ENCODE data around the gene AOAH.
"Not testable (repeated sequence)": the region's sequence is repeated elsewhere in the genome, so short reads cannot be mapped to it uniquely, and the experiment has no call there.

Gene AOAH

DNA sequence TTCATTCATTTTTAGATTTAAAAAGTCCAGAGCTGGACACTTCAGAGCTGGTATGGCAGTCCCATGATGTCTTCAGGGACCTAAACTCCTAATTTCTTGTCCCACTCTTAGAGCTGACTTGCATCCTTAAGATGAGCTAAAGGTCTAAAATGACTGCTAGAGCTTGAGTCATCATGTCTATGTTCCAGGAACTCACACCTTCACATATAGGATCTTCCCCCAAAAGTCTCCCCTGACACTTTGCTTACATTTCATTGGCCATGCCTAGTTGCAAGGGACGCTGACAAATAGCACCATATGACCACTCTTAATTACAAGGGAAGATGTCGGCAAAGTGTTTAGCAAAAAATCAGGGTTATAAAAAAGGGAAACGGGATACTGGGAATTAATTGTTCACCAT, 10.4 kb upstream of the AOAH start:
- Histone ChIP-seq H3K27me3 (ENCODE audit: control insufficient read depth, insufficient read depth, low read length) (no peaks in the 10 kb centered on the region), H3K27ac (ENCODE audit: low read length) (no peak overlapping the region), H3K4me1 (ENCODE audit: control insufficient read depth, low read depth, low read length) (no peaks in the 10 kb centered on the region), H3K36me3 (ENCODE audit: control insufficient read depth, low read depth, low read length) (no peaks in the 10 kb centered on the region), H3K9ac (ENCODE audit: low read length) (no peak overlapping the region), H3K4me3 (ENCODE audit: low read length) (no peak overlapping the region), H3K9me3 (ENCODE audit: control insufficient read depth, low read depth, low read length) (no peaks in the 10 kb centered on the region)

- Histone ChIP-seq H3K27ac (ENCODE audit: low read length) (no peak overlapping the region), H3K4me3 (ENCODE audit: low read length) (no peak overlapping the region), H3K9ac (ENCODE audit: low read length) (no peak overlapping the region), H3K27me3 (ENCODE audit: control insufficient read depth, insufficient read depth, low read length) (no peaks in the 10 kb centered on the region), H3K4me1 (ENCODE audit: control insufficient read depth, low read depth, low read length) (no peaks in the 10 kb centered on the region), H3K9me3 (ENCODE audit: control insufficient read depth, low read depth, low read length) (no peaks in the 10 kb centered on the region), H3K36me3 (ENCODE audit: control insufficient read depth, low read depth, low read length) (no peaks in the 10 kb centered on the region)
These were observed 9.1 kb upstream of the AOAH start for GRCh38 chr7:36733411-36733810.

DNA sequence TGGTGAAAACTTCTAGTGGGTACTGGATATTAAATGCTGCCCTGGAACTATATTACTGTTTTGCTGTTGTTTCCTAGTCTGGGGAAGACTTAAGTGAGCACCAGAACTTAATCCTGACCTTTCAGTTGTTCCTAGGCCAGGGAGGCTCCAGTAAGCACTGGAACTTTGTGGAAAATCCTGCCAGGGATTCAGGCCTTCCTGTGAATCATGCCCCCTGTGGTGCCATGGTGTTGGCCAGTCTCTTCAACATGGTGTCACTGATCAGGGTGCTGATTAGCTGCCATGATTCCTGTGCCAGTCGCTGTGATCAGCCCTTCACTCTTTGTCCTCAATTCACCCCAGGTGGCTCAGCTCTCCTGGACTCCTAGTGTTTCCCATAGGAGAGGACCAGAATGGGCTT, 8.5 kb upstream of the AOAH start:
- Histone ChIP-seq H3K4me3 (ENCODE audit: low read length) (no peak overlapping the region), H3K27ac (ENCODE audit: low read length) (no peak overlapping the region), H3K9me3 (ENCODE audit: control insufficient read depth, low read depth, low read length) (no peaks in the 10 kb centered on the region), H3K27me3 (ENCODE audit: control insufficient read depth, insufficient read depth, low read length) (no peaks in the 10 kb centered on the region), H3K4me1 (ENCODE audit: control insufficient read depth, low read depth, low read length) (no peaks in the 10 kb centered on the region), H3K36me3 (ENCODE audit: control insufficient read depth, low read depth, low read length) (no peaks in the 10 kb centered on the region), H3K9ac (ENCODE audit: low read length) (no peak overlapping the region)

DNA sequence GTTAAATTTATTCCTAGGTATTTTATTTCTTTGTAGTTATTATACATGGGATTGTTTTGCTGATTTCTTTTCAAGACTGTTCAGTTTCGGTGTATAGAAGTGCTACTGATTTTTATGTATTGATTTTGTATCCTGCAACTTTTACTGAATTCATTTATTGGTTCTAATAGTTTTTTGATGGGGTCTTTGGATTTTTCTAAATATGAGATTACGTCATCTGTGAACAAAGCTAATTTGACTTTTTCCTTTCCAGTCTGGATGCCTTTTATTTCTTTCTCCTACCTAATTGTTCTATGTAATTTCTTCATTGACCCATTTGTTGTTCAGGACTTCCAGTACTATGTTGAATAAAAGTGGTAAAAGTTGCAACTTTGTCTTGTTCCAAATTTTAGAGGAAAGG, 5.8 kb upstream of the AOAH start:
- Histone ChIP-seq H3K27ac (ENCODE audit: low read length) (no peak overlapping the region), H3K27me3 (ENCODE audit: control insufficient read depth, insufficient read depth, low read length) (no peaks in the 10 kb centered on the region), H3K9me3 (ENCODE audit: control insufficient read depth, low read depth, low read length) (no peaks in the 10 kb centered on the region), H3K4me3 (ENCODE audit: low read length) (no peak overlapping the region), H3K9ac (ENCODE audit: low read length) (no peak overlapping the region), H3K36me3 (ENCODE audit: control insufficient read depth, low read depth, low read length) (no peaks in the 10 kb centered on the region), H3K4me1 (ENCODE audit: control insufficient read depth, low read depth, low read length) (no peaks in the 10 kb centered on the region)

GRCh38 chr7:36728143-36728542, 3.8 kb upstream of the AOAH start:
- H3K27me3 ChIP-seq (ENCODE audit: control insufficient read depth, insufficient read depth, low read length), result no peaks in the 10 kb centered on the region
- H3K4me3 ChIP-seq (ENCODE audit: low read length), result no peak overlapping the region
- H3K9me3 ChIP-seq (ENCODE audit: control insufficient read depth, low read depth, low read length), result no peaks in the 10 kb centered on the region
- H3K4me1 ChIP-seq (ENCODE audit: control insufficient read depth, low read depth, low read length), result no peaks in the 10 kb centered on the region
- H3K36me3 ChIP-seq (ENCODE audit: control insufficient read depth, low read depth, low read length), result no peaks in the 10 kb centered on the region
- no peak overlapping the region for H3K9ac ChIP-seq (ENCODE audit: low read length)
- H3K27ac ChIP-seq (ENCODE audit: low read length), result no peak overlapping the region

GRCh38 chr7:36726806-36727503, 2.7 kb upstream of the AOAH start:
- Histone ChIP-seq H3K36me3 (ENCODE audit: control insufficient read depth, low read depth, low read length) (no peaks in the 10 kb centered on the region), H3K9ac (ENCODE audit: low read length) (no peak overlapping the region), H3K9me3 (ENCODE audit: control insufficient read depth, low read depth, low read length) (no peaks in the 10 kb centered on the region), H3K27me3 (ENCODE audit: control insufficient read depth, insufficient read depth, low read length) (no peaks in the 10 kb centered on the region), H3K4me1 (ENCODE audit: control insufficient read depth, low read depth, low read length) (no peaks in the 10 kb centered on the region), H3K4me3 (ENCODE audit: low read length) (no peak overlapping the region), H3K27ac (ENCODE audit: low read length) (no peak overlapping the region)

DNA sequence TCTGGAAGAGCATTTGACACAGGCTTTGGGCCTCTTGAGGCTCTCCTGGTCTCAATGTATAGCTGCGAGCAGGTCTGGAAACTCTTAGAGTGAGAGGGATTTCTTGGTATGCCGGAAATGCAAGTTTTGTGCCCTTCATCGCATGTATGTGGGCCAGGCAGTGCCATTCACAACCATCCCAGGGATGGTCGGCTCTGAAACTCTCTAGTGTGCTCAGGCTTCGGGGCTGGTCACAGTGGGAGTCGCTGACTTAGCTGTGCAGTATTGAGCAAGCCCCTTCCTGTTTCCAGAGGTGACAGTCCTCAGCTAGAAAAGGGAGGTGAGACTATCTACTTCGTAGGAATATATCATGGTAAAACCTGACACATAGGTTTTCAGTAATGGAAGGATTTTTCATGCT, 2.0 kb upstream of the AOAH start:
- H3K4me1 ChIP-seq (ENCODE audit: control insufficient read depth, low read depth, low read length), result no peaks in the 10 kb centered on the region
- H3K27me3 ChIP-seq (ENCODE audit: control insufficient read depth, insufficient read depth, low read length), result no peaks in the 10 kb centered on the region
- no peaks in the 10 kb centered on the region for H3K36me3 ChIP-seq (ENCODE audit: control insufficient read depth, low read depth, low read length)
- H3K27ac ChIP-seq (ENCODE audit: low read length), result no peak overlapping the region
- no peak overlapping the region for H3K4me3 ChIP-seq (ENCODE audit: low read length)
- no peak overlapping the region for H3K9ac ChIP-seq (ENCODE audit: low read length)
- no peaks in the 10 kb centered on the region for H3K9me3 ChIP-seq (ENCODE audit: control insufficient read depth, low read depth, low read length)

- H3K9me3 ChIP-seq (ENCODE audit: control insufficient read depth, low read depth, low read length), result no peaks in the 10 kb centered on the region
- H3K27ac ChIP-seq (ENCODE audit: low read length), result no peak overlapping the region
- H3K4me3 ChIP-seq (ENCODE audit: low read length), result no peak overlapping the region
- no peak overlapping the region for H3K9ac ChIP-seq (ENCODE audit: low read length)
- H3K36me3 ChIP-seq (ENCODE audit: control insufficient read depth, low read depth, low read length), result no peaks in the 10 kb centered on the region
- H3K27me3 ChIP-seq (ENCODE audit: control insufficient read depth, insufficient read depth, low read length), result no peaks in the 10 kb centered on the region
- no peaks in the 10 kb centered on the region for H3K4me1 ChIP-seq (ENCODE audit: control insufficient read depth, low read depth, low read length)
These were observed 702 bp upstream of the AOAH start for GRCh38 chr7:36724996-36725395.

DNA sequence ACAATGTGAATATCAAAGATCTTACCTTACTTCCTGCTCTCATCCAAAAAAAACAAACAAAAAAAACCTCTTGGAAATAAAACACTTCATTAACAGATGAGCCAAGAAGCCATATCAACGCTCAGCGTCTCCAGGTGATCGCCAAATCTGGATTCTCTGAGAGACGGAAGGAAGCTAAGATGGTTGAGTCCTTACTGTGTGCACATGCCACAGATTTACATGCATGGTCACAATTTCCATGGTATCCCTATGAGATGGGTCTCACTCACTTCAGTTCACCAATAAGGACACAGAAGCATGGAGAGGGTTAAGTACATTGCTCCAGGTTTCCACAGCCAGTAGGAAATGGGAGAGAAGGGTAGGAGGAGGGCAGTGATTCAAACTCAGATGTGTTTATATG, 1.0 kb downstream of the AOAH start:
- no peak overlapping the region for H3K4me3 ChIP-seq (ENCODE audit: low read length)
- no peaks in the 10 kb centered on the region for H3K9me3 ChIP-seq (ENCODE audit: control insufficient read depth, low read depth, low read length)
- no peaks in the 10 kb centered on the region for H3K27me3 ChIP-seq (ENCODE audit: control insufficient read depth, insufficient read depth, low read length)
- H3K4me1 ChIP-seq (ENCODE audit: control insufficient read depth, low read depth, low read length), result no peaks in the 10 kb centered on the region
- no peak overlapping the region for H3K9ac ChIP-seq (ENCODE audit: low read length)
- H3K27ac ChIP-seq (ENCODE audit: low read length), result no peak overlapping the region
- no peaks in the 10 kb centered on the region for H3K36me3 ChIP-seq (ENCODE audit: control insufficient read depth, low read depth, low read length)

- Histone ChIP-seq H3K4me3 (ENCODE audit: low read length) (no peak overlapping the region), H3K4me1 (ENCODE audit: control insufficient read depth, low read depth, low read length) (no peaks in the 10 kb centered on the region), H3K36me3 (ENCODE audit: control insufficient read depth, low read depth, low read length) (no peaks in the 10 kb centered on the region), H3K9ac (ENCODE audit: low read length) (no peak overlapping the region), H3K9me3 (ENCODE audit: control insufficient read depth, low read depth, low read length) (no peaks in the 10 kb centered on the region), H3K27ac (ENCODE audit: low read length) (no peak overlapping the region), H3K27me3 (ENCODE audit: control insufficient read depth, insufficient read depth, low read length) (no peaks in the 10 kb centered on the region)
These were observed 5.1 kb downstream of the AOAH start for GRCh38 chr7:36719083-36719632.

- Histone ChIP-seq H3K4me3 (ENCODE audit: low read length) (no peak overlapping the region), H3K27me3 (ENCODE audit: control insufficient read depth, insufficient read depth, low read length) (no peaks in the 10 kb centered on the region), H3K27ac (ENCODE audit: low read length) (no peak overlapping the region), H3K36me3 (ENCODE audit: control insufficient read depth, low read depth, low read length) (no peaks in the 10 kb centered on the region), H3K4me1 (ENCODE audit: control insufficient read depth, low read depth, low read length) (no peaks in the 10 kb centered on the region), H3K9ac (ENCODE audit: low read length) (no peak overlapping the region), H3K9me3 (ENCODE audit: control insufficient read depth, low read depth, low read length) (no peaks in the 10 kb centered on the region)
These were observed 6.7 kb downstream of the AOAH start for GRCh38 chr7:36717586-36717985.

- H3K4me1 ChIP-seq (ENCODE audit: control insufficient read depth, low read depth, low read length); H3K9me3 ChIP-seq (ENCODE audit: control insufficient read depth, low read depth, low read length); H3K27me3 ChIP-seq (ENCODE audit: control insufficient read depth, insufficient read depth, low read length); H3K4me3 ChIP-seq (ENCODE audit: low read length); H3K36me3 ChIP-seq (ENCODE audit: control insufficient read depth, low read depth, low read length); H3K27ac ChIP-seq (ENCODE audit: low read length); H3K9ac ChIP-seq (ENCODE audit: low read length): not testable (repeated sequence)
These were observed 7.5 kb downstream of the AOAH start for GRCh38 chr7:36716802-36717201.

All from iPS-18a (cell line).